BLaER1 treated with 17β-estradiol and CSF1 and Interleukin-3, amounts not matched to agents 10 nM and 100 nM (cell line): ENCODE results near the gene GRIA4.
"Not testable (repeated sequence)": the region's sequence is repeated elsewhere in the genome, so short reads cannot be mapped to it uniquely, and the experiment has no call there.

Experiments used
- H3K27ac ChIP-seq, 11 experiments: shearing (Covaris generic); formaldehyde crosslinking; 2 replicates each; pipeline ENCODE4 v1.8.1; 2022
- H3K27me3 ChIP-seq, 11 experiments: shearing (Covaris generic); formaldehyde crosslinking; 2 replicates each; pipeline ENCODE4 v1.8.1; 2022
- H3K36me3 ChIP-seq, 11 experiments: shearing (Covaris generic); formaldehyde crosslinking; 2 replicates each; pipeline ENCODE4 v1.8.1; 2022
- H3K4me1 ChIP-seq, 10 experiments: shearing (Covaris generic); formaldehyde crosslinking; 2 replicates each; pipeline ENCODE4 v1.8.1; 2022
- H3K4me2 ChIP-seq, 11 experiments: shearing (Covaris generic); formaldehyde crosslinking; 2 replicates each; pipeline ENCODE4 v1.8.1; 2022
- H3K4me3 ChIP-seq, 10 experiments: shearing (Covaris generic); formaldehyde crosslinking; 2 replicates each; pipeline ENCODE4 v1.8.1; 2022
- H3K9ac ChIP-seq, 11 experiments: shearing (Covaris generic); formaldehyde crosslinking; 2 replicates each; pipeline ENCODE4 v1.8.1; 2022
- H3K9me3 ChIP-seq, 11 experiments: shearing (Covaris generic); formaldehyde crosslinking; replicated peaks in 1 of 11; 2 replicates each; pipeline ENCODE4 v1.8.1; 2022
- H4K20me1 ChIP-seq, 11 experiments: shearing (Covaris generic); formaldehyde crosslinking; 2 replicates each; pipeline ENCODE4 v1.8.1; 2022
- Cebpa-rat ChIP-seq, 11 experiments: shearing (Covaris generic); IDR thresholded peaks; 2 replicates each; pipeline ENCODE4 v1.8.1; 2022

GRIA4 gene

DNA sequence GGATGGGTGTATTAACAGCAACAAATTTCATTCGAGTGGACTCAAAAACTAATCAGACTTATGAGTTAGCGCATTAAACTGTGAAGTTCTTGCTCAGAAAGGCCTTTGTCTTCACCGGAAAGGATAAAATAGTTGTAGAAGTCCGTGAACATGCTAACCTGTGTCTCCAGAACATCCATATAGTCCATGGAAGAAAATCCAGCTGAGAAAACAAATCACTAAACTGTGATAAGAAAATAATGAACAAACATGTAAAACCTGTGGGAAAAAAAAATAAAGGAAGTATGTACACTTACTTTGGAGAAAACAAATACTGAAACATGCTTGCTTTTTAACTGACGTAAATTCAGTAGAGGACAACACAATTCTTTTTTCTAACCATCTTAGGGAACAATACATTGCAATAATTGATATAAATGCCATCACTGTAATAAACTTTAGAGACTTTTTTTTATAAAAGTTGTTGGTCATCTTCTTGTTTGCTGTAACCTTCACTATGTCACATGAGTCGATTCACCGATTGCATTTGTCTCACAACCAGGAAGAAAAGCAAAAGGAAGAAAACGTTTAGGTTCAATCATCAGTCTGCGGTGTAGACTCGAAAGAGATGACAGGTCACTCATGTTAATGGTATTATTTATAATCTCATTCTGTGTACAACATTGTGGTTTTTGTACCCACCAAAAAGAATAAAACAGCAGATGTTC is 370.3 kb downstream of the GRIA4 start:
- TF ChIP-seq Cebpa-rat (IDR thresholded peaks at IDR 0.05), result no peak
- no peaks in the 10 kb centered on the region for H3K27me3 ChIP-seq

DNA sequence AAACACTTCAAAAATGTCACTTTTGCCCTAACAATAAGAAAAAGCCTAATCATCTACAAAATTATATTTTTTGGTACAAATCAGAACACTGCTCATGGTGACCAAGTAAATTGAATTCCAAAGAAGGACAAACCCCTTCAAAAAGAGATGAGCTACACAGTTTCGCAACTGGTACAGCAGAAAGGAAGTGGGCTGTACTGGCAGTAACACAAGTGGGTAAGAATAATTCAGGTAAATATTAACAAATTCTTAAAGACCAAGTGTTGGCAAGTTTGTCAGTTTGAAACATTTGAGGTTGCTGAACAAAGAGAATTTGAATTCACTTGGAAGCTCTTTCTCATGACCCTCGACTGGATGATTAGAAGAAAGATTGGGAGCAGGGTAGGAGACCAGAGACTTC is 376.7 kb downstream of the GRIA4 start:
- Histone ChIP-seq H3K27ac (no peak overlapping the region), H4K20me1 (no peaks in the 10 kb centered on the region), H3K9ac (no peak overlapping the region), H3K4me3 (no peak overlapping the region), H3K27me3 (no peaks in the 10 kb centered on the region), H3K4me1 (peaks cover 0 to 10% (median 2%) of the 10 kb centered on the region in 10 experiments; a peak in 6 of 20 replicates), H3K36me3 (no peaks in the 10 kb centered on the region), H3K9me3 (no peaks in the 10 kb centered on the region), H3K4me2 (peak overlapping the region in 5 of 11 experiments; percentile 8 to 41 (median 24); a peak in 8 of 22 replicates)
- TF ChIP-seq Cebpa-rat (IDR thresholded peaks at IDR 0.05), result no peak

More for the DNA sequence above, 370.3 kb downstream of the GRIA4 start:
- Histone ChIP-seq H3K9ac (no peak overlapping the region), H3K36me3 (no peaks in the 10 kb centered on the region), H3K27ac (no peak overlapping the region), H3K4me1 (no peaks in the 10 kb centered on the region), H3K9me3 (no peaks in the 10 kb centered on the region), H4K20me1 (no peaks in the 10 kb centered on the region), H3K4me3 (no peak overlapping the region), H3K4me2 (no peak overlapping the region)

DNA sequence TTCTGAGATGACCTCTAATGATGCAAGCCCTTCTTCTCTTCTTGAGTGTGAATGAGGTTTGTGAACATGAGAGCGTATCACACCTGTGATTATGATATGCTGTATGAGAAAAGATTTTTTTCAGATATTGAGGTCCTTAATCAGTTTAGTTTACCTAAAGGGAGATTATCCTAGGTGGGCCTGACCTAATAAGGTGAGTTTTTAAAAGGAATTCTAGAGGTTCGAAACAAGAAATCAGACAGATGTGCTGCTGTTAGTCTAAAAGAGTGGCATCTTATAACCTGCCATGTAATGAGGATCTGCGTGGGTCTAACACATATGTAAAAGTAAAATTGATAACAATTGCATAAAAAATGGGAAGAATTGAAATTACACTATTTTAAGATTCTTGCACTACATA is 378.3 kb downstream of the GRIA4 start:
- no peaks in the 10 kb centered on the region for H4K20me1 ChIP-seq
- H3K9ac ChIP-seq, result no peak overlapping the region
- H3K4me3 ChIP-seq, result no peak overlapping the region
- H3K4me2 ChIP-seq, result no peak overlapping the region
- 0 out of 22 replicates have a peak, but pooled peaks cover 0 to 2% (median 0%) of the 10 kb centered on the region in 11 experiments for H3K9me3 ChIP-seq
- H3K4me1 ChIP-seq, result peaks cover 0 to 10% (median 2%) of the 10 kb centered on the region in 10 experiments; a peak in 6 of 20 replicates
- H3K27me3 ChIP-seq, result no peaks in the 10 kb centered on the region
- no peak overlapping the region for H3K27ac ChIP-seq
- H3K36me3 ChIP-seq, result peaks cover 0 to 5% (median 0%) of the 10 kb centered on the region in 11 experiments; a peak in 2 of 22 replicates
- no peak for TF ChIP-seq Cebpa-rat (IDR thresholded peaks at IDR 0.05)

DNA sequence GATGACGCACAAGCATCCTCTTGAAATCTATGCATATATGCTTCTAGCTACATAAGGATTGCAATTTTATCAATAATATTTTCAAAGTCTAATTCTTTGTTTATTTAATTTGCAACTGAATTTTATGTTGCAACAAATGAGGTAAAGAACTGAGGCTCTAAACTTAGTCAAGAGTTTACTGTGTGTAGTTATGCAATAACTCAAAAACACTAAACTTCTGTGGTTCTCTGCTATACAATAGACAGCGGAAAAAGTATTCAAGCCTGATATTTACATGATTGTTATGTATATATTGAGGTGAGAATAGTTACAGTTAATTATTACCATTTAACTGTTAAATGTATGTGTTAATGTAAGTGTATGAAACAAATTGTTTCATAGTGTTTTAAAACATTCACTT is 379.3 kb downstream of the GRIA4 start:
- peaks cover 0 to 10% (median 4%) of the 10 kb centered on the region in 11 experiments; a peak in 8 of 22 replicates for H3K9me3 ChIP-seq
- no peak for TF ChIP-seq Cebpa-rat (IDR thresholded peaks at IDR 0.05)
- peaks cover 0 to 14% (median 4%) of the 10 kb centered on the region in 11 experiments; a peak in 8 of 22 replicates for H3K36me3 ChIP-seq
- no peak overlapping the region for H3K9ac ChIP-seq
- H3K27me3 ChIP-seq, result no peaks in the 10 kb centered on the region
- no peak overlapping the region for H3K27ac ChIP-seq
- H3K4me3 ChIP-seq, result no peak overlapping the region
- no peak overlapping the region for H3K4me2 ChIP-seq
- H4K20me1 ChIP-seq, result no peaks in the 10 kb centered on the region
- H3K4me1 ChIP-seq, result peaks cover 0 to 10% (median 2%) of the 10 kb centered on the region in 10 experiments; a peak in 6 of 20 replicates

DNA sequence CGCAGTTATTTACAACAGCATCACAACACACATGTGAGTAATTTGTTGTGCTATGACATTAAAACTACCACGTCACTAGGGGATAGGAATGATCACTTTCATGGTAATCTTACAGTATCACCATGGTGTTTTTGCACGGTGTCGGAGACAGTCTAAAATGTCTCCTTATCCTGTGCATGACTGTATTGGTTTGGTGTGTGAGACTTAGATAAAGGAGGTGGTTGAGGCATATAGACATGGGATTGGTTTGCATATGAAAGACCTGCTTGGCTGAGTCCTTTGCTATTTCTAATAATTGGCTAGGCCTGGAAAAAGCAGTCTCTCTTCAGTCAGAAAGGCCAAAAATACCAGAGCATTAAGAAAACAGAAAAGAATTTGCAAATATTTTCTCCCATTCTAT is 382.0 kb downstream of the GRIA4 start:
- H4K20me1 ChIP-seq, result no peaks in the 10 kb centered on the region; a peak in 1 of 22 replicates
- H3K27ac ChIP-seq, result no peak overlapping the region
- peaks cover 0 to 2% (median 0%) of the 10 kb centered on the region in 10 experiments; a peak in 4 of 20 replicates for H3K4me1 ChIP-seq
- H3K27me3 ChIP-seq, result no peaks in the 10 kb centered on the region
- H3K4me2 ChIP-seq, result no peak overlapping the region
- H3K9ac ChIP-seq, result no peak overlapping the region
- H3K9me3 ChIP-seq, result peaks cover 0 to 14% (median 8%) of the 10 kb centered on the region in 11 experiments; a peak in 8 of 22 replicates
- TF ChIP-seq Cebpa-rat (IDR thresholded peaks at IDR 0.05), result no peak
- peaks cover 13 to 40% (median 27%) of the 10 kb centered on the region in 11 experiments for H3K36me3 ChIP-seq
- H3K4me3 ChIP-seq, result no peak overlapping the region

DNA sequence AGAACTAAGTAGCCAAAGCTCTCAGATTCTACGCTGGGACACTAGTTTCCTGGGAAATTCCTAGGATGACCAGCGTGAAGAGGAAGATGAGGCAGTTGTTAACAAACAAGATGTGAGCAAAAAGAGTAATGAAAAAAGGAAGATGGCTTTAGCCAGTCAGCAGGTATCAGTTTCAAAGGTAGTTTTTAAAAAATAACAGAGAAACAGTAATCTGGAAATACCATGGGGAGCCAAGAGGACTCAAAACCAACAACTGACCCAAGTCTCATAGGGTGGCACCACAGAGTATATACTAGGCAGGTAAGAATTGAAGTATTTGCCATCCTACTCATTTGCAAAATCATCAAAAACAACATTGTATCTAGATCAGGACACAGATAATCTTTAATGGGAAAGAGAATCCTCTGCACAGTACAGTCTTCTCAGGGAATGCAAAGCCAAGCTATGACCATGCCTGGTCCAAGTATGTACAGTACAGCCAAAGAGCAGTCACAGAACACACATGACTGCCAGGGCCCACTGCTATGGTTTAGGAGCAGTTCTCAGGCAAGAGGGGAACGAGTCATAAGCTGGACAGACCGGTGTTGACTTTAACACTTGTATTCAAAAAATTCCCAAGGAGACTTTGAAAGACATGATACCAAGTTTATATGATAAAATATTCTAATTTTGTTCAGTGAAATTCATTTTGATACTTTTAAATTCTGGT is 391.6 kb downstream of the GRIA4 start:
- no peak overlapping the region for H3K27ac ChIP-seq
- TF ChIP-seq Cebpa-rat (IDR thresholded peaks at IDR 0.05), result no peak
- H3K36me3 ChIP-seq, result peaks cover 28 to 70% (median 41%) of the 10 kb centered on the region in 11 experiments
- H3K9me3 ChIP-seq, result peaks cover 23 to 36% (median 30%) of the 10 kb centered on the region in 11 experiments
- peaks cover 0 to 8% (median 0%) of the 10 kb centered on the region in 10 experiments; a peak in 2 of 20 replicates for H3K4me1 ChIP-seq
- no peaks in the 10 kb centered on the region; a peak in 3 of 22 replicates for H4K20me1 ChIP-seq
- no peak overlapping the region for H3K4me3 ChIP-seq
- no peak overlapping the region for H3K9ac ChIP-seq
- no peak overlapping the region for H3K4me2 ChIP-seq
- no peaks in the 10 kb centered on the region for H3K27me3 ChIP-seq

DNA sequence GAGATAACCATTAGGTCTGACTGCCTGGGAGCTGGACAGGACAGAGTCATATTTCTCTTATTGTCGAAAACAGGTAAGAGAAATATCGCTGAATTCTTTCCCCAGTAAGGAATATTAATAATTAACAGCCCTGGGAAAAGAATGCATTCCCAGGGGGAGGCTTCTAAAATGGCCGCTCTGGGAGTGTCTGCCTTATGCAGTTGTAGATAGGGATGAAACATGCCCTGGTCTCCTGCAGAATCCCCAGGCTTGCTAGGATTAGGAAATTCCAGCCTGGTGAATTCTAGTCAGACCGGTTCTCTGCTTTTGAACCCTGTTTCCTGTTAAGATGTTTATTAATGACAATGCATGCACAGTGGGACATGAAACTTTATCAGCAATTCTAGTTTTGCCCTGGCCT is 393.2 kb downstream of the GRIA4 start:
- H3K36me3 ChIP-seq, result peaks cover 41 to 81% (median 54%) of the 10 kb centered on the region in 11 experiments
- H3K4me2 ChIP-seq, H3K27ac ChIP-seq, H3K4me3 ChIP-seq, H3K4me1 ChIP-seq, H3K27me3 ChIP-seq, H3K9ac ChIP-seq: not testable (repeated sequence)
- H3K9me3 ChIP-seq, result peaks cover 38 to 52% (median 45%) of the 10 kb centered on the region in 11 experiments
- peaks cover 0 to 11% (median 0%) of the 10 kb centered on the region in 11 experiments; a peak in 5 of 22 replicates for H4K20me1 ChIP-seq

DNA sequence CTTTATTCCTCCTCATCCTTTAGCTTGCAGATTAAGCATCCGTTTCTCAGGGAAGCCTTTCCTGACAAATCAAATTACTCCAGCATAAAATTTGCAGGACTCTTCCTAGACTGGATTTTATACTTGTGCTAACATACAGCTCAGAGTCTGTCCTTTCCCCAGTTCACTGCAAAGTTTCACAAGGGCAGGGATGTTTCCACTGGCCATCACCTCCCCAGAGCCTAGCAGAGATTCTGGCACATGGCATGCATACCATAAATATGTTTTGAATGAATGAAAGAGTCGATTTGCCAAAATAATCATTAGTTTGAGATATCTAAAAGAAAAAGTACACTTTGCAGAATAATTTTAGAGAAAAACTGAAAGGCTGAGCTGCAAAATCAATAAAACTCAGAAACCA is 401.6 kb downstream of the GRIA4 start:
- Histone ChIP-seq H3K27me3 (no peaks in the 10 kb centered on the region), H3K4me3 (no peak overlapping the region), H3K36me3 (peaks cover 50 to 75% (median 62%) of the 10 kb centered on the region in 11 experiments), H3K4me1 (peaks cover 0 to 10% (median 3%) of the 10 kb centered on the region in 10 experiments; a peak in 8 of 20 replicates), H3K4me2 (no peak overlapping the region), H4K20me1 (peaks cover 0 to 39% (median 10%) of the 10 kb centered on the region in 11 experiments; a peak in 11 of 22 replicates), H3K9ac (no peak overlapping the region), H3K9me3 (peaks cover 12 to 34% (median 23%) of the 10 kb centered on the region in 11 experiments; a peak in 21 of 22 replicates), H3K27ac (no peak overlapping the region)
- no peak for TF ChIP-seq Cebpa-rat (IDR thresholded peaks at IDR 0.05)

DNA sequence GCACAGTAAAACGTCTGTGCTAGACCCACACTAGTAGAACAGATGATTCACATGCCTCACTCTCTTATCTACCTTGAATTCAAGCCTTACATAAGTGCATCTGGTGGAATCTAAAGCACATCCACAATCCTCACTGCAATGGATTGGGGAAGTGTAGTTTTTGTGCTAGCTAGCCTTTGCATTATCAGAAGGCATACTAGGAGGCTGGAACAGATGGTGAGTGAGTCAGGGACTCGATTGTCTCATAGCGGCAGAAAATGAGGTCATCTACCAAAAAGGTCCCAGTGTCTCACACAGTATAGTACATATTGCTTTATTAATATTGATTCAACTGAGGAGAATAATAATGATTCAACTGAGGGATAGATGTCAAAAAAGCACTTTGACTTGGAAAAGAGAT is 402.9 kb downstream of the GRIA4 start:
- H3K27me3 ChIP-seq, result no peaks in the 10 kb centered on the region
- TF ChIP-seq Cebpa-rat (IDR thresholded peaks at IDR 0.05), result no peak
- peaks cover 38 to 65% (median 50%) of the 10 kb centered on the region in 11 experiments for H3K36me3 ChIP-seq
- no peak overlapping the region for H3K27ac ChIP-seq
- H3K9ac ChIP-seq, result no peak overlapping the region
- peaks cover 0 to 39% (median 10%) of the 10 kb centered on the region in 11 experiments; a peak in 11 of 22 replicates for H4K20me1 ChIP-seq
- H3K4me1 ChIP-seq, result peaks cover 0 to 16% (median 10%) of the 10 kb centered on the region in 10 experiments; a peak in 10 of 20 replicates
- no peak overlapping the region for H3K4me3 ChIP-seq
- H3K4me2 ChIP-seq, result no peak overlapping the region
- H3K9me3 ChIP-seq, result peaks cover 0 to 22% (median 12%) of the 10 kb centered on the region in 11 experiments; a peak in 16 of 22 replicates
